Measurements from ENCODE around the gene SOS1.
"Not testable (repeated sequence)": the region's sequence is repeated elsewhere in the genome, so short reads cannot be mapped to it uniquely, and the experiment has no call there.

GRCh38 chr2:38936516-38936915 is 184.3 kb downstream of the SOS1 start:
- TF ChIP-seq CTCF, POLR2A (IDR thresholded peaks at IDR 0.05): not testable (repeated sequence)

Data from right lobe of liver (tissue), 4 donors.